Stimulated activated CD8-positive, alpha-beta memory T cell treated with anti-CD3 and anti-CD28 coated beads, Interleukin-15, amount 100 ng/mL, for 1 hour (primary cell): Measurements from ENCODE around the gene BCAP31.

ENCODE experiments used
- DNase-seq: peaks from one replicate; pipeline ENCODE4 v3.0.0-alpha.2; 2020; ENCODE audit warnings: low read depth

Gene BCAP31

DNA sequence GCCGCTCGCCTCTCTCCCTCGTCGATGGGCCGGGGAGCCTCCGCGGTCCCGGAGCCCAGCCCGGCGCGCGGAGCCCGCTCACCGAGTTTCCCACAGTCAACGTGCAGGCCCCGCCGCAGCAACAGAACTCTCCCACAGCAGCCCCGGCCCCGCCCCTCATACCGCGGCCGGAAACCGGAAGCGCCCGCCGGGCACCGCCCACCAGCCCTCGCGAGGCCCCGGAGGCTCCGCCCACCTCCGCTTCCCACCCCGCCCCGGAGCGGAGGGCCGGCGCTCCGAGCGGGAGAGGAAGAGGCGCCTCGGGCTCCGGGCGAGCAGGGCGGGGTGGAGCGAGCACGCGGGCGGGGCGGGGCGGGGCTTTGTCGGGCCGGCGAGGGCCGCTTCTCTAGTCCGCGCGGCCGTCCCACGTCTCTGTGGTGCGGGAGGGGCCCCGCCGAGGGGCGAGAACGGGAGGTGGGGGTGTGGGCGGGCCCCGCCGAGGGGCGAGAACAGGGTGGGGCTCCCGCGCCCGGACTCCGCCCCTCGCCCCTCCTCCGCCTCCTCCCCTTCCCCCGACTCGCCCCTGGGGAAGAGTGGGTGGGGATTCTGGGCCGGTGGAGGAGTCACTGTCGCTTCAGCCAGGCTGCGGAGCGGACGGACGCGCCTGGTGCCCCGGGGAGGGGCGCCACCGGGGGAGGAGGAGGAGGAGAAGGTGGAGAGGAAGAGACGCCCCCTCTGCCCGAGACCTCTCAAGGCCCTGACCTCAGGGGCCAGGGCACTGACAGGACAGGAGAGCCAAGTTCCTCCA is at the start of gene BCAP31, which contains the start of gene ABCD1:
Gene BCAP31 (minus strand): TSS at position 136 of the 787 bp plus-strand sequence. CDS start 1,143 bp downstream, outside the sequence.
Gene ABCD1 (plus strand): TSS at position 605 of the 787 bp plus-strand sequence. CDS start 411 bp downstream, outside the sequence.
- peak; percentile 69 for DNase-seq

DNA sequence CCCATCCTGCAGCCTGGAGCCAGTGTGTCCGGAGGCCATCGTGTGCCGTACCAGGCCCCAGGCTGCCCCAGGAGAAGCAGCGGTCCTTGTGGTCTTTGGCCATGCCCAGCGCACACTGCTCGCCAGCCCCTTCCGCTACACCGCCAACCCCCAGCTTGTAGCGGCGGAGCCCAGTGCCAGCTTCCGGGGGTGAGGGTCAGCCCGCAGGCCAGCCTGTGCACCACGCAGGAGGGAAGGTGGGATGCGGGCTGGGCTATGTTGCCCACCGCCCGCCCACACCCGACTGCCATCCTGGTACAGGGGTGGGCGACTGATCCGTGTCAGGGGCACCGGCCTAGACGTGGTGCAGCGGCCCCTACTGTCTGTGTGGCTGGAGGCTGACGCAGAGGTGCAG is 49.0 kb upstream of the BCAP31 start:
- DNase-seq = no peak

DNA sequence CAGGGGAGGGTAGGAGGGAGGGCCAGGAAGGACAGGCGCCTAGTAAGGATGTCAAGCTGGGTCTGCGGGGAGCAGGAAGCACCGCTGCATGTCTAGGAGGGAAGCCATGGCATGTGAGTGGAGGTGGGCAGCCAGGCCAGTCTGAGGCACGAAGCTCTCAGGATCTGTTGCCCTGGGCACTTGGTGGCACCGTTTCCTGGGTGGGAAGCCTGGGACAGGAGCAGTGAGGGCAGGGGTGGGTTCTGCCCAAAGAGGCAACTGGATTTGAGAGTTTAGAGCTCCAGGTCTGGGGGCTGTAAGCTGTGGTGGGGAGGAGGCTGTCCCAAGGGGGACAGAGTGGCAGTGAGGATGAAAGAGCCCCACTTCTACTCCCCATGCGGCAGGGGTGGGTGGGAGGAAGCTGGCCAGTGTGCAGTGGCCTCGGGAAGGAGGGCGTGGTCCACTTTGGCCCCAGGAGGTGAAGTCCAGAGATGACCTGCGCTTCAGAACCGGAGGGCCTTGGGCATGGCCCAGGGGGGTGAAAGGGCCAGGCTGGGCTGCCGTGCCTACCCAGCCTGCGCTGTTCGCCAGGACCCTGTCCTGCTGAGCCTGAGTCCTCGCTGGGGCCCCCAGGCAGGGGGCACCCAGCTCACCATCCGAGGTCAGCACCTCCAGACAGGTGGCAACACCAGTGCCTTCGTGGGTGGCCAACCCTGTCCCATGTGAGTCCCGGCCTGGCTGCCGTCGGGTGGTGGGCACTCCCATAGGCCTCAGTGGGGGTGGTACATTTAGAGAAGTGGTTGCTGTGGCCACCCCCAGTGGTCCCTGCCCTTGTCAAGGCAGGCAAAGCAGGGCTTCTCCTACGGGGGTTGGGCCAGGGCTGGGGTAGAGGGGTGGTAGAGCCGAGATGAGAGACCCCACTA is 48.4 kb upstream of the BCAP31 start:
- DNase-seq = no peak

DNA sequence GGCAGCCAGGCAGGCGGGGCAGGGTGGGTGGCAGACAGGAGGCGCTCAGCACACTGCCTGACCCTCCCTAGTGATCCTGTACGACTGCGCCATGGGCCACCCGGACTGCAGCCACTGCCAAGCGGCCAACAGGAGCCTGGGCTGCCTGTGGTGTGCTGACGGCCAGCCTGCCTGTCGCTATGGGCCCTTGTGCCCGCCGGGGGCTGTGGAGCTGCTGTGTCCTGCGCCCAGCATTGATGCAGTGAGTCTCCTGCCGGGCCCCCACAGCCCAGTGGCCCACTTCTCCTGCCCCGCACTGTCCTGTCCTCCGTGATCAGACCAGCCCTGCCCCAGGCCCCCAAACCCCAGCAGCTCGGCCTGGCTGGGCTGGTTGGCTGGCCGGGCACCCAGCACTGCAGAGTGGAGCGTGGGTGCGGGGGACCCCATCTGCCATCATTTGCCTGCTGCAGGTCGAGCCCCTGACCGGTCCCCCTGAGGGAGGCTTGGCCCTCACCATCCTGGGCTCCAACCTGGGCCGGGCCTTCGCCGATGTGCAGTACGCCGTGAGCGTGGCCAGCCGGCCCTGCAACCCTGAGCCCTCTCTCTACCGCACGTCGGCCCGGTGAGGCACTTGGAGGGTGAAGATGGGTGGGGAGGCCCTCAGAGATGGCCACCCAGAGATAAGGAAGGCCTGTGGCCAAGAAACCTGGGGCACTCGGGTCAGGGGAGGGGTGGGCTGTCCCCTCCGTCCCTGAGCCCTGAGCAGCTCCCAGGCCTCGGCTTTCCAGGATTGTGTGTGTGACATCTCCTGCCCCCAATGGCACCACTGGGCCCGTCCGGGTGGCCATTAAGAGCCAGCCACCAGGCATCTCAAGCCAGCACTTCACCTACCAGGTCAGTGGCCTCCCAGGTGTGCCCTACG is 47.5 kb upstream of the BCAP31 start:
- no peak for DNase-seq

DNA sequence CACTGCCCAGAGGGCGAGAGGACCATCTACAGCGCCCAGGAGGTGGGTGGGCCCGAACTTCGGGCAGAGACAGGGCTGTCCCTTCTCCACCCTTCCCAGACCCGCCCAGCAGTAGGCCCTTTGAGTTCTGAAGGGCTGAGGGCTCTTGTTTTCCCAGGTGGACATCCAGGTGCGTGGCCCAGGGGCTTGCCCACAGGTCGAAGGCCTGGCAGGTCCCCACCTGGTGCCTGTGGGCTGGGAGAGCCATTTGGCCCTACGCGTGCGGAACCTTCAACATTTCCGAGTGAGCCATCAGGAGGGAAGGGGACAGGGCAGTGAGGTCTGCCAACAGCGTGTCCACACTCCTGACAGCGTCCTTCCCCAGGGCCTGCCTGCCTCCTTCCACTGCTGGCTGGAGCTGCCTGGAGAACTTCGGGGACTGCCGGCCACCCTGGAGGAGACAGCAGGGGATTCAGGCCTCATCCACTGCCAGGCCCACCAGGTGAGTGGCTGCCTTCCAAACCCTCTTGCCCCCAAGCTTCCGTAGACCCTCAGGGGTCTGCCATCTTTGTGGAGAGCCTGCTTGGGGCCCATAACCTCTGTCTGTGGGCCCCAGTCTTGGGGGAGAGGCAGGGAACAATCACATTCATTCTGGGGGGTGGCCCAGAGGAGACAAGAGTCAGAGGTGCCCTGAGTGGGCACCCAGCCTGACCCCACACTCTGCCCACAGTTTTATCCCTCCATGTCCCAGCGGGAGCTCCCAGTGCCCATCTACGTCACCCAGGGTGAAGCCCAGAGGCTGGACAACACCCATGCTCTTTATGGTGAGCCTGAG is 46.6 kb upstream of the BCAP31 start:
- DNase-seq = no peak

DNA sequence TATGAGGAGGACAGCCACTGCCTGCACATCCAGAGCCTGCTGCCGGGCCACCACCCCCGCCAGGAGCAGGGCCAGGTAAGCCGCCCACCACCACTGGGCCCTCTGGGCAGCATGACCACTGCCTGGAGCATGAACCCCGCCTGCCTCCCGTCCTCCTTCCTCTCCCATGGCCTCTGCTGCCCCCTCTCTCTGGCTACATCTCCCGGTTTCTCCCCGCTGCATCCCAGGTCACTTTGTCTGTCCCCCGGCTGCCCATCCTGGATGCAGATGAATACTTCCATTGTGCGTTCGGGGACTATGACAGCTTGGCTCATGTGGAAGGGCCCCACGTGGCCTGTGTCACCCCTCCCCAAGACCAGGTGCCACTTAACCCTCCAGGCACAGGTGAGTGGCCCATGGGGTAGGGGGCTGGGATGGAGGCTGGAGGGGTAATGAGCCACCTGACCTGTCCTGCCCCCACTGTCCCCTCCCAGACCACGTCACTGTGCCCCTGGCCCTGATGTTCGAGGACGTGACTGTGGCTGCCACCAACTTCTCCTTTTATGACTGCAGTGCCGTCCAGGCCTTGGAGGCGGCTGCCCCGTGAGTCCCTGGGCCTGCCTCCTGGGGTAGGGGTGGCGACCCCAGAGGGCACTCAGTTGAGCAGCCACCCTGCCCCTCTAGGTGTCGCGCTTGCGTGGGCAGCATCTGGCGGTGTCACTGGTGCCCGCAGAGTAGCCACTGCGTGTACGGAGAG is 45.8 kb upstream of the BCAP31 start:
- no peak for DNase-seq

DNA sequence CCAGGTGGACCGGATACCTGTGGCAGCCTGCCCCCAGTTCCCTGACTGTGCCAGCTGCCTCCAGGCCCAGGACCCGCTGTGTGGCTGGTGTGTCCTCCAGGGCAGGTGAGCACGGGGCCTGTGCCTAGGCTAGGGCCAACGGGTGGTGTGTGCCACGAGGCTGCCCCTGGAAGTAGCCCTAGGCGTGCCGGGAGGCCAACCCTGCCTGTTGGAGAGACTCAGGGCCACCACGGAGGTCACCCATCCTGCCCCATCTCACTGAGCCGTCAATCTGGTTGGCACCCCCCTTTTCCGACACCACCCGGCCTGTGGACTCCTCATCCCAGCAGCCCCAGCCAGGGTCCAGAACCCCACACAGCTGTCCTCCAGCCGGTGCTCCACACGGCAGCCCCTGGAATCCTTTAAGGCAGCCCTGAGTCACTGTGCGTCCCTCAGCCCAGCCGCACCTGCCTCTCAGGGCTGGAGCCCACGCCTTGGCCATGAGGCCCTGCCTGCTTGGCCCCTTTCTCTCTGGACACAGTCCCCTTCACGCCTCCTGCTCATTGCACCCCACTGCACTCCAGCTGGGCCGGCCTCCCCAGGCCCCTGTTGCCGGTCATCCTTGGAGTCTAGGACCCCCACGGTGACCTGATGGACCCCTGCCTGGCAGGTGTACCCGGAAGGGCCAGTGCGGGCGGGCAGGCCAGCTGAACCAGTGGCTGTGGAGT is 45.1 kb upstream of the BCAP31 start:
- no peak for DNase-seq

DNA sequence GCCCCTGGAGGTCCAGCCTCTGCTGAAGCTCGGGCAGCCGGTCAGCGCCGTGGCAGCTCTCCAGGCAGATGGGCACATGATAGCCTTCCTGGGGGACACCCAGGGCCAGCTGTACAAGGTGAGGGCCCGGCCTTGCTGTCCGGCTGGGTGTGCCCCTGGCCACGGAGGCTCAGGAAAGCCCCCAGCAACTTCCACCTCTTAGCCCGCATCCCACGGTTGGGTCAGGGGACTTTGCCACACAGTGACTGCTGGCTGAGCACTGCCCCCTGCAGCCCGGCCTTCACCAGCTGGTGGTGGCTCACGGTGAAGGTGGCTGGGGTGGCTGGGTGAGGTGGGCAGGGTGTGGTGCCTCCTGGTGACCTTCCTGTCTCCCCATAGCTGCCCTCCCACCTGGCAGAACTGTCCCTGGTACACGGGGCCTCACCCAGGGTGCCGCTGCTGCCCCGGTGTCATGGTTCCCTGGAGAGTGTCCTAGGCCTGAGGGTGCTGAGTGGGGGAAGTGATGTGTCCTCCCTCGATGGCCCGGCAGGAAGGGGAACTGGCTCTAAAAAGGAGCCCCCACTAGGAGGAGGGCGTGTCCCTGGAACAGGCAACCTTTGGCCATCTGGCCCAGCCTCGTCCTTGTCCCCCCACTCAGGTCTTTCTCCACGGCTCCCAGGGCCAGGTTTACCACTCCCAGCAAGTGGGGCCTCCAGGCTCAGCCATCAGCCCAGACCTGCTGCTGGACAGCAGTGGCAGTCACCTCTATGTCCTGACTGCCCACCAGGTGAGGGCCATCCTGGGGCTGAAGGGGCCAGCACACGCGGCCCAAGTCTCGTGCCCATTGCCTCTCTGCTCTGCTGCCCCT is 44.3 kb upstream of the BCAP31 start:
- DNase-seq = no peak

DNA sequence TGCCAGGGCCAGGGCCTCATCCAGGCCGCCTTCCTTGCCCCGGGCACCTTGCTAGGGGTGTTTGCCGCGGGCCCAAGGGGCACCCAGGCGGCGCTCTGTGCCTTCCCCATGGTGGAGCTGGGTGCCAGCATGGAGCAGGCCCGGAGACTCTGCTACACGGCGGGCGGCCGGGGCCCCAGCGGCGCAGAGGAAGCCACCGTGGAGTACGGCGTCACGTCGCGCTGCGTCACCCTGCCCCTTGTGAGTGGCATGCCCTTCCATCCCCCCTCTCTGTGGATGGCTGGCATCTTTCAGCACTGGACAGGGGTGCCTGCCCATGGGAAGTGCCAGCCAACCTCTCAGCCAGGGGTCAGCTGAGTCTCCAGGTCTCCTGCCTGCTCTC is 43.5 kb upstream of the BCAP31 start:
- DNase-seq = no peak

DNA sequence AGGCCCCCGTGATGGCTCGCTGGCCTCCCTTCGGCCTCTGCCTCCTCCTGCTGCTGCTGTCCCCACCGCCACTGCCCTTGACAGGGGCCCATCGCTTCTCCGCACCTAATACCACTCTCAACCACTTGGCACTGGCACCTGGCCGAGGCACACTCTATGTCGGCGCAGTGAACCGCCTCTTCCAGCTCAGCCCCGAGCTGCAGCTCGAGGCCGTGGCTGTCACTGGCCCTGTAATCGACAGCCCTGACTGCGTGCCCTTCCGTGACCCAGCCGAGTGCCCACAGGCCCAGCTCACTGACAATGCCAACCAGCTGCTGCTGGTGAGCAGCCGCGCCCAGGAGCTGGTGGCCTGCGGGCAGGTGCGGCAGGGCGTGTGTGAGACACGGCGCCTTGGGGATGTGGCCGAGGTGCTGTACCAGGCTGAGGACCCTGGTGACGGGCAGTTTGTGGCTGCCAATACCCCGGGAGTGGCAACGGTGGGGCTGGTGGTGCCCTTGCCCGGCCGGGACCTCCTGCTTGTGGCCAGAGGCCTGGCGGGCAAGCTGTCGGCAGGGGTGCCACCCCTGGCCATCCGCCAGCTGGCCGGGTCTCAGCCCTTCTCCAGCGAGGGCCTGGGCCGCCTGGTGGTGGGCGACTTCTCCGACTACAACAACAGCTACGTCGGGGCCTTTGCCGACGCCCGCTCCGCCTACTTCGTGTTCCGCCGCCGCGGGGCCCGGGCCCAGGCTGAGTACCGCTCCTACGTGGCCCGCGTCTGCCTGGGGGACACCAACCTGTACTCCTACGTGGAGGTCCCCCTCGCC is 42.9 kb upstream of the BCAP31 start:
- DNase-seq = no peak

DNA sequence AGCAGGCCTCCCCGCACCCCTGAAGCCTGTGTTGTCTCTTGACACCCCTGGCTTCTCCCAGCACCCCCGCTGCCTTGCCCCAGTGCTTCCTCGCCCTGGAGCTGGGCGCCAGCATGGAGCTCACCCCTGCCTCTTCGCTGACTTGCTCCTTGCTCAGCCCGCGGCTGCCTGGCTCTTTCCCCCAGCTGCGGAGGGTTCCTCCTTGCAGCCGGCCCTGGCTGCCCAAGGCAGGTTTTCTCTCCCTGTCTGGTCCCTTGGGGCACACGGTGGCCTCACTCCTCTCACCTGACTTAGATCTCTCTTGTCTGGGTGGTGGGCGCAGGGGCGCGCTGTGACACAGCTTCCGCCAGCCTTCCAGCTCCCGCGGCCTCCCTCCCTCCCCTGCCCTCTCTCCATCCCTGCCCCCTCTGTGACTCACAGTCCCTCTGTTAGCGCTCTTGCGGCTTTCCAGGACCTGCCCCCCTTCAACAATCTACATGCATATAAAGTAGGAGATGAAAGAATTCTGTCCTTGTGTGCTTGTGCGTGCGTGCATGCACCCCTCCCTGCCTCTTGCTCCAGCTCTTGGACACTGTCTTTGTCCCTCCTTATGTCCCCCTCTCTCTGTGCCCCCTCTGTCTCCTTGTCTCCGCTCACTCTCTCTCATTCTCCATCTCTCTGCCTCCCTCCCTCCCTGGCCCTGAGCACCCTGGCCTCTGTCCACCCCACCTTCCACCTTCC is 42.1 kb upstream of the BCAP31 start:
- no peak for DNase-seq

DNA sequence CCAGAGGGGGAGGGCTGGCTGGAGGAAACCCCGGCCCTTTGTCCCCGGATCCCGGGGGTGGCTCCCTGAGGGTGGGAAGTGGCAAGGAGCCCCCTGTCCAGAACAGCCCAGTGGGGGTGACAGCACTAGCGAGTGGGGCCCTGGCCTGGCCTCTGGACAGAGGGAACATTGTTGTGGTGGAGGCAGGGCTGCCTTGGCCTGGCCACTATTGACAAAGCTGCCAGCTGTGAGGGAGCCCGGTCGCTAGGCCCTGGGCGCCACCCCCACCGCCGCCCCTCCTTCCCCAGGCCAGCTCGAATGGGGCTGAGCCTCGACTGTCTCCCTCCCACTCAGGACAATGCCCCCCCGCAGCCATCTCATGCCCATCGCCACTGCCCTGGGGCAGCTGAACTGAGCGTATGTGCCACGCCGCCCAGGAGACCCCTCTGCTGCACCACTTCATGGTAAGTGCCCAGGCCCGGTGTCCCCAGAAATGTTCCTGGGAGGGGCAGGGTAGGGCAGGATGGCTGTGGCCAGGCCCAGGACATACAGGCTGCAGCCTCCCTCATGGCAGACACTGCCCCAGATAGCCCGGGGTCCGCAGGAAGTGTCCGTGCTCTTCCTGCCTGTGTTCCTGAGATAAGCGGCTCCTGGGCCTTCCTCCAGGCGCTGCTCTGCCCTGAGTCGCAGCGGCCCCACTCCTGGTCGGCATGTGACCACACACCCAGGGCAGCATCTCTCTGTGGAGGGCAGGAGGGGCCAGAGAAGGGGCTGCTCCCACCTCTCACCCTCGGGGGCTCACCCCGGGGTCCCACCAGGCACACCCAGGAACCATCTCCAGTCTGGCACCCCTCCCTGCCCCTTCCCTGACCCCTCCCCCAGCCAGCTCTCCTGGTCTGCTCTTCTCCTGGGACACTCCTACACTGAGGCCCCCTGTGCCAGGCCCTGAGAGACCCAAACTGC is 41.2 kb upstream of the BCAP31 start:
- no peak for DNase-seq

DNA sequence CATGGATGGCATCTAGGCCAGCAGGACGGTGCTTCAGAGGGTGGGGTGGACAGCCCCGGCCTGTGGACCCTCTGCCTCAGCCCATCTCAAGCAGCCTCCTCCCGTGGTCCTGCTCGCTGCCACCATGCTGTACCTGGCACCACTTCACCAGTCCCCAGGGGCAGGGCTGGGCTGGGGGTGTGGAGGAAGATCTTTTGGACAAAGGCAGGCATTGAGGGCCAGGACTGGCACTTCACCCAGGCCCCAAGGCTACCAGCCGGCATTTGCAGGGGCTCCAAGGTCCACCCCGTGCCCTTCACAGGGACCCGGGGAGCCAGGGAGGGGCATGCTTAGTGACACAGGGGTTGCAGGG is 40.6 kb upstream of the BCAP31 start:
- DNase-seq = no peak

DNA sequence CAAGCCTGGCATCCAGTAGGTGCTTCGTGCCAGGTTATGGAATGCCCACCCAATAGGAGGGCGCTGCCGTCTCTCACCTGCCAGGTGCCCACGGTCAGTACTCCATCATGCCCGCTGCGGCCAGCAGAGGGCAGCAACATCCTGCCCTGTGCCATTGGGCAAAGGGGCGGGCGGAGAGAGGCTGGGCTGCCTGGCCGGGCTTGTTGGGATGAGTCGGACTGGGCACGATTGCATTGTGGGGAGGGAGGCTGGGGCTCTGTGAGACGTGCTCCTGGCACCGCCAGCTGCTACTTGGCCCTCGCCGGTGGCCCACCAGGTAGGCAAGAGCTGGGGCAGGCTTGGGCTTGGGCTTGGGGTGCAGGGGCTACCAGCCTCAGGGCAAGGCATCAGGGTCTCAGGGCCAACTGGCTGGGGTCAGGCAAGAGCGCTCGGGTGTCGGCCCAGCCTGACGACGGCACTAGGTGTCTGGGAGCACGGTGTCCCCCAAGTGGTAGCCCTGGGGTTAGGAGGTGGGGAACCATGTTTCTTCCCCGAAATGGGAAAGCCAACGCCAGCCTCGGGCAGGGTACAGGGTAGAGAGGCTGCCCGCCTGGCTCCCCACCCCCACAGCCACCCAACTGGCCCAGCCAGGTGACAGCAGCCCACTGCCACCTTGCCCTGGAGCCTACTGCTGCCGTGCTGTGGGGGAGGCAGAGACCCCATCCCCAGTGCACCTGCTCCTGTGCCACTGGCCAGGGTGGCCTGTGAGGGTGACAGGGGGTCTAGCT is 40.0 kb upstream of the BCAP31 start, which contains the start of gene PLXNB3:
Gene PLXNB3 (plus strand): TSS at position 261 of the 767 bp plus-strand sequence. CDS start 1,287 bp downstream, outside the sequence.
- peak; percentile 39 for DNase-seq

DNA sequence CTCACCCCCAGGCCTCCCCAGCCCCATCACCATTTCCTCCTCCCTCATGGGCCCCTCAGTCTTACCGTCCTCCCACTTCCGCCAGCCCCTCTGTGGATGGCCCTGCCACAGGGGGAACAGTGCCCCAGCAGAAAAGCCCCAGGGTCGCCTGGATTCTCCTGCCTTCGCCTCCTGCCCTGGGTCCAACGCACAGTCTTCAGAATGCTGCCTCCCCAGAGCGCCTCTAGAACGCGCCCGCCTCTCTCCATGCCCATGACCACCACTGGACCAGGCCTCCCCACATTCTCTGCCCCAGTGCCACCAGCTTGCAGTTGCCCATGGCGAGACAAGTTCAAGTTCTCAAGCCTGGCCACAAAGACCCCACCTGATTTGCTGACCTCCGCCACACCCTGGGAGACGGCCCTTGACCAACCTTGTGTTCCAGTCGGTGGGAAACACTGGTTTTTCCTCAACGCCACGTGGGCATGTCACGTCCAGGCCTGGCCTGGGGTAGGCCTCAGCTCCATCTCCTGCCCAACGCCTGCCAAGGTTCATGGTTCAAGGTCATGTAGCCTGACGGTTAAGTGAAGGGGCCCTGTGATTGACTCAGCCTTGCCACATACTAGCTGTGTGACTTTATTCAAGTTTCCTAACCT is 39.2 kb upstream of the BCAP31 start:
- no peak for DNase-seq
